ENCODE measurements around the gene MT1G. TPM values are rescaled to one million over a fixed set of nuclear protein-coding genes. Genes with fewer than 3 reads are reported as not detected.

The MT1G gene
- total RNA-seq, 1 donor from 2014 or later = not detected

- H3K36me3 Mint-ChIP-seq (ENCODE audit: unreplicated experiment) = no peaks in the 10 kb centered on the region
- no peak for DNase-seq
- peaks cover 14% of the 10 kb centered on the region for H3K4me1 Mint-ChIP-seq (ENCODE audit: low read depth, unreplicated experiment)
- no peak for TF ChIP-seq CTCF (IDR thresholded peaks at IDR 0.05; ENCODE audit: partially characterized antibody, unreplicated experiment)
- H3K9me3 Mint-ChIP-seq (ENCODE audit: unreplicated experiment) = peaks cover 9% of the 10 kb centered on the region
- H3K27ac Mint-ChIP-seq (ENCODE audit: unreplicated experiment) = no peak overlapping the region
- H3K4me3 Mint-ChIP-seq (ENCODE audit: unreplicated experiment) = no peak overlapping the region
- peaks cover 41% of the 10 kb centered on the region for H3K27me3 Mint-ChIP-seq (ENCODE audit: unreplicated experiment)
Measured at GRCh38 chr16:56635441-56635967, 32.4 kb downstream of the MT1G start.

GRCh38 chr16:56634715-56635440 lies 33.0 kb downstream of the MT1G start:
- Mint-ChIP-seq H3K27ac (ENCODE audit: unreplicated experiment) (no peak overlapping the region), H3K36me3 (ENCODE audit: unreplicated experiment) (no peaks in the 10 kb centered on the region), H3K4me3 (ENCODE audit: unreplicated experiment) (peak overlapping the region; percentile 57), H3K9me3 (ENCODE audit: unreplicated experiment) (peaks cover 9% of the 10 kb centered on the region), H3K27me3 (ENCODE audit: unreplicated experiment) (peaks cover 38% of the 10 kb centered on the region), H3K4me1 (ENCODE audit: low read depth, unreplicated experiment) (peaks cover 14% of the 10 kb centered on the region)
- TF ChIP-seq CTCF (IDR thresholded peaks at IDR 0.05; ENCODE audit: partially characterized antibody, unreplicated experiment) = no peak
- DNase-seq = no peak

GRCh38 chr16:56633535-56633934 lies 34.3 kb downstream of the MT1G start:
- Mint-ChIP-seq H3K4me1 (ENCODE audit: low read depth, unreplicated experiment) (peaks cover 14% of the 10 kb centered on the region), H3K27me3 (ENCODE audit: unreplicated experiment) (peaks cover 34% of the 10 kb centered on the region), H3K4me3 (ENCODE audit: unreplicated experiment) (no peak overlapping the region), H3K9me3 (ENCODE audit: unreplicated experiment) (peaks cover 9% of the 10 kb centered on the region), H3K27ac (ENCODE audit: unreplicated experiment) (no peak overlapping the region), H3K36me3 (ENCODE audit: unreplicated experiment) (no peaks in the 10 kb centered on the region)
- DNase-seq = no peak
- TF ChIP-seq CTCF (IDR thresholded peaks at IDR 0.05; ENCODE audit: partially characterized antibody, unreplicated experiment) = no peak

GRCh38 chr16:56632848-56633365 lies 35.0 kb downstream of the MT1G start:
- Mint-ChIP-seq H3K27me3 (ENCODE audit: unreplicated experiment) (peaks cover 31% of the 10 kb centered on the region), H3K4me3 (ENCODE audit: unreplicated experiment) (peak overlapping the region; percentile 70), H3K9me3 (ENCODE audit: unreplicated experiment) (peaks cover 9% of the 10 kb centered on the region)

More at GRCh38 chr16:56632848-56633365, 35.0 kb downstream of the MT1G start:
- Mint-ChIP-seq H3K4me1 (ENCODE audit: low read depth, unreplicated experiment) (peaks cover 13% of the 10 kb centered on the region), H3K36me3 (ENCODE audit: unreplicated experiment) (no peaks in the 10 kb centered on the region), H3K27ac (ENCODE audit: unreplicated experiment) (no peak overlapping the region)
- DNase-seq = no peak
- no peak for TF ChIP-seq CTCF (IDR thresholded peaks at IDR 0.05; ENCODE audit: partially characterized antibody, unreplicated experiment)
